Body of pancreas (tissue), 4 donors: Measurements from ENCODE around the gene RCOR1.

Experiments used
- POLR2A ChIP-seq, 3 donors: fragments of 450-650 bp; IDR thresholded peaks; one replicate each; pipeline ENCODE4 v1.6.1; 2016; ENCODE audit warnings: antibody characterized with exemption in 3 of 3, mild to moderate bottlenecking in 2 of 3
- TF ChIP-seq, protein P1 (sequence below), 7 experiments: fragments of 450-650 bp in 4 of 7; fragments of 200-600 bp in 3 of 7; sonication (generic) in 3 of 7; IDR thresholded peaks; one replicate each; pipeline ENCODE4 v1.5.1; 2016 to 2019; ENCODE audit warnings: antibody characterized with exemption in 7 of 7

GRCh38 chr14:102733326-102733725 is 140.9 kb downstream of the RCOR1 start:
- TF ChIP-seq, protein P1, sequence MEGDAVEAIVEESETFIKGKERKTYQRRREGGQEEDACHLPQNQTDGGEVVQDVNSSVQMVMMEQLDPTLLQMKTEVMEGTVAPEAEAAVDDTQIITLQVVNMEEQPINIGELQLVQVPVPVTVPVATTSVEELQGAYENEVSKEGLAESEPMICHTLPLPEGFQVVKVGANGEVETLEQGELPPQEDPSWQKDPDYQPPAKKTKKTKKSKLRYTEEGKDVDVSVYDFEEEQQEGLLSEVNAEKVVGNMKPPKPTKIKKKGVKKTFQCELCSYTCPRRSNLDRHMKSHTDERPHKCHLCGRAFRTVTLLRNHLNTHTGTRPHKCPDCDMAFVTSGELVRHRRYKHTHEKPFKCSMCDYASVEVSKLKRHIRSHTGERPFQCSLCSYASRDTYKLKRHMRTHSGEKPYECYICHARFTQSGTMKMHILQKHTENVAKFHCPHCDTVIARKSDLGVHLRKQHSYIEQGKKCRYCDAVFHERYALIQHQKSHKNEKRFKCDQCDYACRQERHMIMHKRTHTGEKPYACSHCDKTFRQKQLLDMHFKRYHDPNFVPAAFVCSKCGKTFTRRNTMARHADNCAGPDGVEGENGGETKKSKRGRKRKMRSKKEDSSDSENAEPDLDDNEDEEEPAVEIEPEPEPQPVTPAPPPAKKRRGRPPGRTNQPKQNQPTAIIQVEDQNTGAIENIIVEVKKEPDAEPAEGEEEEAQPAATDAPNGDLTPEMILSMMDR (IDR thresholded peaks at IDR 0.05) = no peak
- TF ChIP-seq POLR2A (IDR thresholded peaks at IDR 0.05) = no peak
